ENCODE measurements around the gene TEAD2.

TEAD2 gene

DNA sequence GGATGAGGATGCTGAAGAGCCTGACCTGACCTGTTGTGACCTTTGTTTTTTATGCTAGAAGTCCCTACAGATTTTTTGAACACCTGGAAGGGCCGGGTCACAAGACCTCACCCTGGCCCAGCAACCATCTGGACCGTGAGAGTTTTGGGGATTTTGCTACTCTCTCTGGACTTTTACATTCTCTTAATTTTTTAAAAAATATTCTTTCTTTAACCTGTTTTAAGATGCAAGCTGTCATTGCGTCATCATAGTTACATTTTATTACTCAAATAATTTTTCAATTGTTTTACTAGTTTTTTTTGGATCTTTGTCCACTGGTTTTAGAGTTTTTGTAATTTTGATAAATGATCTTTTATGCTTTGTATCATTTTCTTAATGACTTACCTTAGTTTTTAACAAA lies 9.0 kb upstream of the TEAD2 start:
- no peak for DNase-seq (ENCODE audit: low spot score in 2 of 2)

DNA sequence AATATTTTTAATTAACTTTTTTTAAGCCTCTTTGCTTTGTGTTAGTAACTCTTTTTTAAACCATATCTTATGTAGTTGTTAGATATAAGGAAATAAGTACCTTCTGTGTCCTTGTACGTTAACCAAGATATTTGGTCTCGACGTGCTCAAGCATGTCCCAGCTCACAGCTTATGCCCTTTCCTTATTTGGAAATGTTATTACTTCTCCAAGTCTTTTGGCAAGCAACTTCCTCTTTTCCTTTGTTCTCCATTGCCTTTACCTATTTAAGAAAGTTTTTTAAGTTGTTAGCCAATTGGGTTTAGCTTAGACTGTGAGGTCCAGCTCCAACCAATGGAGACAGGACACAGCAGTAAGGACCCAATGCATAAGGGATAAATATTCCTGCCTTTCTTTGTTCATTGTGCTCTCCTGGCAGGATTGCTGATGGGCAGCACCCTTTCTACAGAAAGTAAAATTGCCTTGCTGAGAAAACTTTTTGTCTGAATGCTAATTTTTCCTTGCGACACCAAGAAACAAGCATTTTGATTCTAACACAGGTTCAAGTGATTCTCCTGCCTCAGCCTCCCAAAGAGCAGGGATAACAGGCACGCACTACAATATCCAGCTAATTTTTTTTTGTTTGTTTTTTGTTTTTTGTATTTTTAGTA lies 6.6 kb upstream of the TEAD2 start:
- no peak for DNase-seq (ENCODE audit: low spot score in 2 of 2)
- H3K36me3 Mint-ChIP-seq: peaks cover 4% of the 10 kb centered on the region
- no peak overlapping the region for H3K27ac Mint-ChIP-seq
- no peak for ATAC-seq (ENCODE audit: low read depth)
- peaks cover 3% of the 10 kb centered on the region for H3K9me3 Mint-ChIP-seq
- H3K4me3 Mint-ChIP-seq: no peak overlapping the region
- no peaks in the 10 kb centered on the region for H3K27me3 Mint-ChIP-seq
- peaks cover 6% of the 10 kb centered on the region for H3K4me1 Mint-ChIP-seq

More for the DNA sequence above, 9.0 kb upstream of the TEAD2 start:
- H3K4me3 Mint-ChIP-seq: no peak overlapping the region
- peaks cover 4% of the 10 kb centered on the region for H3K36me3 Mint-ChIP-seq
- H3K9me3 Mint-ChIP-seq: peaks cover 3% of the 10 kb centered on the region
- H3K27ac Mint-ChIP-seq: no peak overlapping the region
- peaks cover 1% of the 10 kb centered on the region for H3K27me3 Mint-ChIP-seq
- no peak for ATAC-seq (ENCODE audit: low read depth)
- peaks cover 4% of the 10 kb centered on the region for H3K4me1 Mint-ChIP-seq

DNA sequence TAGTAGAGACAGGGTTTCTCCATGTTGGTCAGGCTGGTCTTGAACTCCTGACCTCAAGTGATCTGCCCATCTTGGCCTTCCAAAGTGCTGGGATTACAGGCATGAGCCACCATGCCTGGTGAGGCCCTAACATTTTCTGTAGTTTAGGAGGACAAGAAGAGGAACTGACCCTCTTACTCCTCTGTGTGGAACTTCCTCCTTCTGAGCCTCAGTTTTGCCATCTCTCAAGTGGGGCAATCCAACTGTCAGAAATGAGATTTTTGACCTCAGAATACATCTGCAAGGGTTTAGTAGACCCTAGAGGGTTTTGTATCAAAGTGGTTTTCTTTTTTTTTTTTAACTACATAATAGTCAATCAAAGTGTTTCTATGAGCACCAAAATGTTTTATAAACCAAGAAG lies 3.9 kb upstream of the TEAD2 start:
- Mint-ChIP-seq H3K27me3 (no peaks in the 10 kb centered on the region), H3K36me3 (peaks cover 4% of the 10 kb centered on the region), H3K4me1 (peaks cover 11% of the 10 kb centered on the region), H3K9me3 (peaks cover 3% of the 10 kb centered on the region), H3K4me3 (no peak overlapping the region), H3K27ac (no peak overlapping the region)
- ATAC-seq (ENCODE audit: low read depth) (no peak), DNase-seq (ENCODE audit: low spot score in 2 of 2) (no peak)

DNA sequence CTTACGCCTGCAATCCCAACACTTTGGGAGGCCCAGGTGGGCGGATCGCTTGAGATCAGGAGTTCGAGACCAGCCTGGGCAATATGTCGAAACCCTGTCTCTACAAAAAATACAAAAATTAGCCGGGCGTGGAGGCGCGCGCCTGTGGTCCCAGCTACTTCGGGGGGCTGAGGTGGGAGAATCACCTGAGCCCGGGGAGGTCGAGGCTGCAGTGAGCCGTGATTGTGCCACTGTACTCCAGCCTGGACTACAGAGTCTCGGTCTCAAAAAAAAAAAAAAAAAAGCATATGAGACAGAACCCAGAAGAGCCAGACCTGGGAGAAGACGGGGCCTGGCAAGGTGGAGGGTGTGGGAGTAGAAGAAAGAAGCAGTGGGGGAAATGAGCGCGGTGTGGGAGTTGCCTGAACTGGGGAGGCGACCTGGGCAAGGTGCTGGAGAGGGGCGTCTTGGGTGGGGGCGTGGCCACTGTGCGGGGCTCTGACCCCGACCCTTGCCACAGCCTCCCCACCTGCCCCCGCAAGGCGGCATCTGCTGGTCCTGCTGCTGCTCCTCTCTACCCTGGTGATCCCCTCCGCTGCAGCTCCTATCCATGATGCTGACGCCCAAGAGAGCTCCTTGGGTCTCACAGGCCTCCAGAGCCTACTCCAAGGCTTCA lies 2.0 kb upstream of the TEAD2 start:
- Mint-ChIP-seq H3K36me3 (no peaks in the 10 kb centered on the region), H3K4me3 (no peak overlapping the region)

DNA sequence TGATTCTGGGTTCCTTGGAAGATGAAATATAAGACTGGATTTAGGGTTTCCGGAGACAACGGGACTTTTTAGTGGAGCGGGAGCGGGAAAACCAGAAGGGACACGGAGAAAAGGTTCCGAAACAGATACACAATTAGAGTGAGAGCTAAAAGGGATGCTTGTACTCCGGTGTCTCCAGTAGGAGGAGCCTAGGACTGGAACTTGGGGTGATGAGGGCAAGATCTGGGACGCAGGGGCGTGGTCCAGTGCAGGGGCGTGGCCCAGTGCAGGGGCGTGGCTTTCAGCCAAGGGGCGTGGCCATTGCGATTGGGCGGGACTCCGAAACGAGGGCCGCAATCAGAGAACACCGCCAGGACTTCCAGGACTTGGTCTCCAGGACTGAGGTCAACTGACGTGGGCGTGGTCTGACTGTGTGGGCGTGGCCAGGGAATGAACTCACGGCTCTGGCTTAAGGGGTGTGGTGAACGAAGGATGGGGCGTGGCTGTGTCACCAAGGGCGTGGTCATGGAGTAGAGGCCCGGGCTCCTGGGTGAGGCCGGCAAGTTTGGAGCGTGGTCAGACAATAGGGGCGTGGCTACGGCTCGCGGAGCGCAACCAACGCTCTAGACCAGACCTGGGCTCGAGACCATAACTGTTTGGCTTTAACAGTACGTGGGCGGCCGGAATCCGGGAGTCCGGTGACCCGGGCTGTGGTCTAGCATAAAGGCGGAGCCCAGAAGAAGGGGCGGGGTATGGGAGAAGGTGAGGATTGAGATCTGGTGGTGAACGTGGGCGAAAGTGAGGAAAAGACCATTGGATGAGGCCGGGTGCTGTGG lies 1.3 kb upstream of the TEAD2 start, which contains the start of gene DKKL1:
TSS of gene DKKL1 (plus strand) at position 610 of the 815 bp plus-strand sequence. CDS start at position 732, 122 bp downstream.
- ATAC-seq (ENCODE audit: low read depth): peak; percentile 76
- no peaks in the 10 kb centered on the region for H3K9me3 Mint-ChIP-seq
- DNase-seq (ENCODE audit: low spot score in 2 of 2): peak; percentile 82 to 85
- no peak within 1 kb of the TSS for H3K27ac Mint-ChIP-seq
- no peaks in the 10 kb centered on the region for H3K36me3 Mint-ChIP-seq
- no peak within 1 kb of the TSS for H3K4me3 Mint-ChIP-seq
- peaks cover 22% of the 10 kb centered on the region for H3K4me1 Mint-ChIP-seq
- peaks cover 2% of the 10 kb centered on the region for H3K27me3 Mint-ChIP-seq

More for the DNA sequence above, 2.0 kb upstream of the TEAD2 start:
- no peak overlapping the region for H3K27ac Mint-ChIP-seq
- H3K27me3 Mint-ChIP-seq: peaks cover 2% of the 10 kb centered on the region
- no peak for DNase-seq (ENCODE audit: low spot score in 2 of 2)
- H3K4me1 Mint-ChIP-seq: peaks cover 22% of the 10 kb centered on the region
- H3K9me3 Mint-ChIP-seq: no peaks in the 10 kb centered on the region
- ATAC-seq (ENCODE audit: low read depth): no peak

DNA sequence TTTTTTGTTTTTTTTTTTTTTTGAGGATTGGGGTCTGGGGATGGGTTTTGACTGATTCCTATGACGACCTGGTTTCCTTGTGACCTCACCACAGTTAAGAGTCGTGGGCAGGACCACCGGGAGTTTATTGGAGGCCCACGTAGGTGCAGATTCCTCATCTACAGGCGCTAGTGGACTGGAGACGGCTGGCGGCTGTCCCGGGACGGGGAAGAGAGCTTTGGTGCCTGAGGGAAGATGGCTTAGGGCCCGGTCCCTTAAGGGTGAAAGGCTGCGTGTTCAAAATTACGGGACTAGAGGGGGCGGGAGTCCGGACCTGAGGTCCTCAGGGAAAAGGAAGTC lies 682 bp upstream of the TEAD2 start:
- H3K4me1 Mint-ChIP-seq: peaks cover 22% of the 10 kb centered on the region
- DNase-seq (ENCODE audit: low spot score in 2 of 2) (no peak), ATAC-seq (ENCODE audit: low read depth) (no peak)
- H3K27me3 Mint-ChIP-seq: peaks cover 2% of the 10 kb centered on the region
- H3K36me3 Mint-ChIP-seq: no peaks in the 10 kb centered on the region
- no peak overlapping the region for H3K4me3 Mint-ChIP-seq
- no peaks in the 10 kb centered on the region for H3K9me3 Mint-ChIP-seq
- no peak overlapping the region for H3K27ac Mint-ChIP-seq

DNA sequence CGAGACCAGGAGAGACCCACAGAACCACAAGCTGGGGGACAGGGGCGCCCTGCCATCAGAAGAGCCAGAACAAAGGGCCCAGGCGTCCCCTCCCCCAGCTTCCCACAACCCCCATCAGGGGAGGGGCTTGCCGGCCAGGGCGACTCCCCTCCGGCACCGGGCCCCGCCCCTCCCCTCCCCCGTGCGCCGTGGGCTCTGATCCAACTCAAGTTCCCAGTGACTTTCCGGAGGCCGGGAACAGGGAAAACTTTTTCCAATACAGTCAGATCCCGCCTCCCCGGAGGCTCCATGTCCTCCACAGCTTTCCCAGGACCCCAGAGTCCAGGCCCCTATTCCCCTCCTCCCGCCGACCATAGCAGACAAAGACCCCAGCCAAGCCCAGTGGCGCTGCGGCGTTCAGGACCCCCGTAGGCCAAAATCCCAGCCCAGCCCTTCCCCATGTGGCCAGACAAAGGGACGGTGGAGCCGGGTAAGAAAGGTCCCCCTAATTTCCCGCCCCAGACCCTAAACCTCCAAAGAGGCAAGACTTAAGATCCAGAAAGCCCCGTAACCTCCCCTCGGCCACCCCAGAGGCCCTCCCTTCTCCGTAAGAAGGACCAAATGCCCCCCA lies 673 bp downstream of the TEAD2 start:
- no peaks in the 10 kb centered on the region for H3K36me3 Mint-ChIP-seq

DNA sequence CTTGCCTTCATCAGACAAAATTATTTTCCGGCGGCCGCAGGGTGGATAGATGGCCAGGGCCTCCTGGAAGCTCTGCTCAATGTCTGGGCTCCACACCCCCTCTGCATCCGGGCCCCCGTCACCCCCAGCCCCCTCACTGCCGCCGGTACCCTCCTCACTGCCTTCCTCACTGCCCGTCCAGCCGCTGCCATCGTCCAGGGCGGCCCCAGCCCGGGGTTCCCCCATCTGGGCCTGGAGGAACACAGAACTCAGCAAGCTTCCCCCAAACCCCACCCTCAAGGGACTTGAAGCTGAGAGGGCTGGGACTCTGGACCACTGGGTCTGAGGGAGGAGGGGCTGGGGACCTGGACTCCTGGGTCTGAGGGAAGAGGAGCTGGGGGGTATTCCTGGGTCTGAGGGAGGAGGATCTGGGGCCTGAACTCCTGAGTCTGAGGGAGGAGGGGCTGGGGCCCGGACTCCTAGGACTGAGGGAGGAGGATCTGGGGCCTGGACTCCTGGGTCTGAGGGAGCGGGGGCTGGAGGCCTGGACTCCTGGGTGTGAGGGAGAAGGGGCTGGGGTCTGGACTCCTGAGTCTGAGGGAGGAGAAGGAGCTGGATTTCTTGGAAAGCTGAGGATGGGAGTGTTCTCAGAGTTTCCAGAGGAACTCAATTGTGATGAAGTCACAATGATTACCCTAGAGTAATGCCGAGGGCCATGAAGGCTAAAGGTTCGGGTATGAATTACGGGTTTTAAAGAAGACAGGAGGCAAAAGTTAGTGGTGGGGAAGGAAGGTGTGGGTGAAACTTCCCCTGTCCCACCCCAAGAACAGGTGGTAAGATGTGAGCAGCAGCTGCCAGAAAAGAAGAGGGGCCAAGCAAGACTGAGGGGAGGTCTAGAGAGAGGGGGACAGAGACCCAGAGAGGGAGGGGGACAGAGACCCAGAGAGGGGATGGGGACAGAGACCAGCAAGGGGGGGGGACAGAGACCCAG lies 2.1 kb downstream of the TEAD2 start:
- ATAC-seq (ENCODE audit: low read depth) (peak; percentile 31), DNase-seq (ENCODE audit: low spot score in 2 of 2) (no peak)
- Mint-ChIP-seq H3K4me3 (peak overlapping the region; percentile 75), H3K4me1 (peaks cover 46% of the 10 kb centered on the region), H3K36me3 (no peaks in the 10 kb centered on the region), H3K9me3 (no peaks in the 10 kb centered on the region), H3K27ac (no peak overlapping the region), H3K27me3 (peaks cover 2% of the 10 kb centered on the region)

More for the DNA sequence above, 673 bp downstream of the TEAD2 start:
- Mint-ChIP-seq H3K4me1 (peaks cover 33% of the 10 kb centered on the region), H3K4me3 (peak overlapping the region; percentile 75), H3K27ac (no peak overlapping the region), H3K27me3 (peaks cover 2% of the 10 kb centered on the region), H3K9me3 (no peaks in the 10 kb centered on the region)
- DNase-seq (ENCODE audit: low spot score in 2 of 2) (no peak), ATAC-seq (ENCODE audit: low read depth) (no peak)

DNA sequence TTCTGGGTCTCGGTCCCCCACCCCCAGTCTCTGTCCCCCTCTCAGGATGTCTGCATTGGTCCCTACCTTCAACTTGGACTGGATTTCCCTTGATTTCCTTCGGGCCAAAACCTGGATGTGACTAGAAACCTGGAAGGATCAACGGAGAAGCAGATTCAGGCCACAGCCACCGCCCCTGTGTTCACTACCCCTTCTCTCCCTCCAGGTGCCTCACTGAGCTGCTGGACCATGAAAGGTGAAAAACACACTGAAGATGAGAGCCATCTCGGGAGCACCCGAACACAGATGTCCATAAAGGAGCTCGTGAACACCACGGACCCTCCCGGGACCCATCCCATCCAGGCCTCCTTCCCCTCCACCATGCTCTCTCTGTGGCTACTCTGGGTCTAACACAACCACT lies 5.0 kb downstream of the TEAD2 start:
- ATAC-seq (ENCODE audit: low read depth) (peak; percentile 70), DNase-seq (ENCODE audit: low spot score in 2 of 2) (peak; percentile 26 to 40)
- Mint-ChIP-seq H3K27ac (peak overlapping the region; percentile 70), H3K27me3 (peaks cover 2% of the 10 kb centered on the region), H3K4me1 (peaks cover 61% of the 10 kb centered on the region), H3K36me3 (peaks cover 4% of the 10 kb centered on the region), H3K4me3 (peak overlapping the region; percentile 82), H3K9me3 (no peaks in the 10 kb centered on the region)

DNA sequence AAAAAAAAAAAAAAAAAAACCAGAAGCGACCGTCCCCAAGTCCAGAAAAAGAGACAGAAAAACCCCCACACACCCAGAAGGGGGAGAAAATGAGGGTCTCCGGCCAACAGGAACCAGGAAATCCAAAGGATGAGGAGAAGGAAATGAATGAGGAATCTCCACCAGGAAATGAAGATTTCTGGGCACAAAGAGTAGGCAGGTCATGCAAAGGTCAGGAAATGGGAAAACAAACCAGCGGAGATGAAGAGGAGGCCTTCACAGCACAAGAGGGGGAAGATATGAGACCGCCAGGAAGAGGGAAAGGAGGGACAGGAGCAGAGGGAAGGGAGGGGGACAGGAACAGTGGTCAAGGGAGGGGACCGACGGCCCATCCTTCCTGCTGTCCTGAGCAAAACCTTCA lies 5.8 kb downstream of the TEAD2 start:
- peak overlapping the region; percentile 82 for H3K4me3 Mint-ChIP-seq

DNA sequence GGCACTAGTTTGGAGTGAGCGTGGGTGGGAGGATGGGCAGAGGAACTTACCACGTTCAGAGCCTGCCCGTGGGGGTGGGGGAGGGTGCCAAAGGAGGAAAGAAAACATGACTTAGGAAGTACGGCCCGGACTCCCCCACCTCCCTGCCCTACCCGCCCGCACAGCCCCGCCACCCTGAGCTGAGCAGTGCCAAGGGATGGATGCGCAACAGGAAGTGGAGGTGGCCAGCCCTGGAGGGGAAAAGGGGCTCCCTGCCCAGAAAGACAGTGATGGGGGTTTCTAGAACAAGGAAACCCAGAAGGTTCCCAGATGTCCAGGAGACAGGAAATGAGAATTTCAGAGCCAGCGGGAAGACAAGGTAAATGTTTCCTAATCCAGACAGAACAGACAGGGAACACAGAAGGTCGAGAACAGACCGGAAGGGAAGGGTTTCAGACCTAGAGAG lies 6.3 kb downstream of the TEAD2 start:
- H3K36me3 Mint-ChIP-seq: peaks cover 7% of the 10 kb centered on the region
- no peak for DNase-seq (ENCODE audit: low spot score in 2 of 2)
- ATAC-seq (ENCODE audit: low read depth): no peak
- peak overlapping the region; percentile 70 for H3K27ac Mint-ChIP-seq
- H3K4me3 Mint-ChIP-seq: peak overlapping the region; percentile 82
- peaks cover 57% of the 10 kb centered on the region for H3K4me1 Mint-ChIP-seq
- H3K9me3 Mint-ChIP-seq: no peaks in the 10 kb centered on the region
- H3K27me3 Mint-ChIP-seq: peaks cover 2% of the 10 kb centered on the region

More for the DNA sequence above, 5.8 kb downstream of the TEAD2 start:
- Mint-ChIP-seq H3K27ac (peak overlapping the region; percentile 70), H3K36me3 (peaks cover 4% of the 10 kb centered on the region), H3K27me3 (peaks cover 2% of the 10 kb centered on the region), H3K9me3 (no peaks in the 10 kb centered on the region), H3K4me1 (peaks cover 57% of the 10 kb centered on the region)
- DNase-seq (ENCODE audit: low spot score in 2 of 2) (no peak), ATAC-seq (ENCODE audit: low read depth) (no peak)

DNA sequence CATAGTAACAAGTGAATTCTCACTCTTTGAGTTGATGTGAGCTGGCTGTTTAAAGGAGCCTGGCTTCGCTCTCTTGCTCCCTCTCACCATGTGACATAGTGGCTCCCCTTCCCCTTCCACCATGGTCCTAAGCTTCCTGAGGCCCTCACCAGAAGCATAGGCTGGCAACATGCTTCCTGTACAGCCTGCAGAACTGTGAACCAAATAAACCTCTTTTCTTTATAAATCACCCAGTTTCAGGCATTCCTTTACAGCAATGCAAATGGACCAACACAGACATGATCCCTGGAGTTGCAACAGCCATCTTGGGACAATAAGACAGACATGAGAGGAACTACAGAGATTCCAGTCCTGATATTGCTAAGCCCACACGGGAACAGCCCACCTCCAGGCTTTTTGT lies 12.6 kb downstream of the TEAD2 start:
- Mint-ChIP-seq H3K4me1 (peaks cover 35% of the 10 kb centered on the region), H3K9me3 (no peaks in the 10 kb centered on the region), H3K36me3 (peaks cover 13% of the 10 kb centered on the region), H3K27me3 (no peaks in the 10 kb centered on the region), H3K27ac (no peak overlapping the region), H3K4me3 (no peak overlapping the region)
- ATAC-seq (ENCODE audit: low read depth): no peak
- no peak for DNase-seq (ENCODE audit: low spot score in 2 of 2)

Measured in memory B cell (primary cell).